ENCODE data around the gene TRERF1. TPM values are rescaled to one million over a fixed set of nuclear protein-coding genes. Genes with fewer than 3 reads are reported as not detected.

Gene TRERF1
- total and polyA plus RNA-seq, 2 of the 4 experiments (the other 2 are of a cell fraction): 6.3 to 9.9 TPM

- Histone ChIP-seq H4K8ac (ENCODE audit: low read depth in 2 of 2, low read length in 2 of 2) (no peak overlapping the region), H3K4me1 (ENCODE audit: control insufficient read depth, insufficient read depth, low read length) (peaks cover 8% of the 10 kb centered on the region), H2AK9ac (replicated peaks; ENCODE audit: low read depth, low read length, poor library complexity) (no peak overlapping the region), H2AK5ac (ENCODE audit: low read depth, low read length) (no peak overlapping the region), H3K18ac (ENCODE audit: low read depth, low read length) (no peak overlapping the region), H4K20me1 (ENCODE audit: insufficient read depth, low read length) (no peaks in the 10 kb centered on the region; the same call in 1 of the 2 replicates), H3K27ac (ENCODE audit: insufficient read depth, low read length) (no peak overlapping the region), H3K56ac (ENCODE audit: extremely low read depth, insufficient read depth, low read length) (no peak overlapping the region), H2BK15ac (ENCODE audit: low read depth, low read length) (no peak overlapping the region; the same call in 2 of the 3 replicates), H2AFZ (replicated peaks; ENCODE audit: low read length, poor library complexity) (no peak overlapping the region), H3K9me1 (ENCODE audit: insufficient read depth, low read length) (peaks cover 10% of the 10 kb centered on the region), H3K9ac (ENCODE audit: low read depth, low read length) (no peak overlapping the region), H4K5ac (ENCODE audit: low read depth, low read length) (no peak overlapping the region), H3K36me3 (ENCODE audit: control insufficient read depth, insufficient read depth, low read length) (peaks cover 16% of the 10 kb centered on the region), H2BK5ac (ENCODE audit: low read depth, low read length, poor library complexity, severe bottlenecking) (no peak overlapping the region), H3K27me3 (ENCODE audit: control insufficient read depth, insufficient read depth, low read length) (no peaks in the 10 kb centered on the region), H3K4me2 (ENCODE audit: low read depth, low read length) (no peak overlapping the region), H3K79me1 (ENCODE audit: low read depth in 1 of 2, low read length in 2 of 2) (peaks cover 0 to 20% of the 10 kb centered on the region in 2 experiments; a peak in 3 of 4 replicates), H2BK120ac (ENCODE audit: low read depth, low read length) (no peak overlapping the region), H4K91ac (ENCODE audit: insufficient read depth, low read depth, low read length) (no peak overlapping the region), H3K23ac (ENCODE audit: low read depth, low read length) (no peak overlapping the region), H3K4me3 (ENCODE audit: insufficient read depth, low read depth, low read length) (no peak overlapping the region), H3K9me3 (ENCODE audit: control insufficient read depth, insufficient read depth, low read length) (no peaks in the 10 kb centered on the region), H3K14ac (replicated peaks; ENCODE audit: low read depth, low read length) (no peak overlapping the region), H2BK20ac (ENCODE audit: low read depth, low read length) (no peak overlapping the region), H3K4ac (ENCODE audit: low read depth, low read length) (no peak overlapping the region)
- in situ Hi-C loops (cut with MboI; ENCODE audit: low sequenced_read_pairs): no loop called here
- no peak for ATAC-seq (ENCODE audit: low read depth)
- intact Hi-C loops (cut with micrococcal nuclease): no loop called here
- POLR2A ChIA-PET (ENCODE audit: unreplicated experiment): no interaction called here
- TF ChIP-seq BHLHE40 (IDR thresholded peaks at IDR 0.05; ENCODE audit: low read depth, low read length): no peak
- no peak for TF ChIP-seq MAZ (IDR thresholded peaks at IDR 0.05; ENCODE audit: borderline replicate concordance, low read depth, low read length)
- no peak for TF ChIP-seq POLR2A (IDR thresholded peaks at IDR 0.05; ENCODE audit: low read depth, low read length)
- TF ChIP-seq SMC3 (IDR thresholded peaks at IDR 0.05; ENCODE audit: low read depth, low read length): no peak
- no peak for TF ChIP-seq CHD1 (IDR thresholded peaks at IDR 0.05; ENCODE audit: low read depth, low read length)
- TF ChIP-seq RFX5 (IDR thresholded peaks at IDR 0.05; ENCODE audit: low read depth, low read length): no peak
- no peak for TF ChIP-seq FOS (IDR thresholded peaks at IDR 0.05; ENCODE audit: low read depth, low read length)
- TF ChIP-seq USF2 (IDR thresholded peaks at IDR 0.05; ENCODE audit: low read depth, low read length): no peak
- no peak for TF ChIP-seq ELK1 (IDR thresholded peaks at IDR 0.05; ENCODE audit: borderline replicate concordance, low read depth, low read length)
- dilution Hi-C loops (cut with HindIII; ENCODE audit: low sequenced_read_pairs, unreplicated experiment): no loop called here
- no peak for DNase-seq
- WGBS, 2 experiments (ENCODE audit: extremely low coverage in 2 of 2, insufficient read length in 1 of 2): no CpG with 5 or more reads among the region's 4 CpGs
- BruUV-seq (replicated peaks): no TSS peak
- CTCF ChIA-PET: interaction anchor here (0.7 to 0.8 kb wide), 2 partner anchors 10 to 360 kb away, joined by 3 read pairs; no protein-coding TSS in a partner anchor
Observed at GRCh38 chr6:42204768-42205282, 246.9 kb downstream of the TRERF1 start.

All from IMR-90 (cell line).